ENCODE results near the gene TNFRSF21. TPM values are rescaled to one million over a fixed set of nuclear protein-coding genes. Genes with fewer than 3 reads are reported as not detected.

Gene TNFRSF21
- polyA plus RNA-seq, 1 donor (not counting 4 experiments of a cell fraction or from before 2014, with no cell fraction given): 50.2 TPM

- Histone ChIP-seq H2AFZ (ENCODE audit: control insufficient read depth, low read length) (no peak overlapping the region), H3K4me2 (ENCODE audit: control insufficient read depth, extremely low read depth, insufficient read depth, low read depth, low read length) (no peak overlapping the region), H3K9ac (ENCODE audit: control insufficient read depth, extremely low read depth, insufficient read depth, low read length) (no peak overlapping the region), H4K20me1 (ENCODE audit: control insufficient read depth, extremely low read depth, insufficient read depth, low read length) (no peaks in the 10 kb centered on the region), H3K27ac (ENCODE audit: control insufficient read depth, insufficient read depth, low read length) (no peak overlapping the region), H3K27me3 (ENCODE audit: control insufficient read depth, extremely low read depth, insufficient read depth, low read length) (no peaks in the 10 kb centered on the region), H3K36me3 (ENCODE audit: control insufficient read depth in 2 of 2, extremely low read depth in 1 of 2, insufficient read depth in 2 of 2, low read length in 2 of 2) (no peaks in the 10 kb centered on the region), H3K4me1 (ENCODE audit: control insufficient read depth, extremely low read depth, insufficient read depth, low read length) (no peaks in the 10 kb centered on the region), H3K9me3 (ENCODE audit: control insufficient read depth, low read depth, low read length) (no peaks in the 10 kb centered on the region), H3K79me2 (ENCODE audit: control insufficient read depth, insufficient read depth, low read length) (no peaks in the 10 kb centered on the region), H3K9me1 (ENCODE audit: control insufficient read depth, extremely low read depth, insufficient read depth, low read length) (no peaks in the 10 kb centered on the region), H3K4me3 (ENCODE audit: control insufficient read depth in 2 of 3, extremely low read depth in 1 of 3, insufficient read depth in 2 of 3, low read depth in 1 of 3, low read length in 3 of 3) (no peak overlapping the region)
- no peak for FAIRE-seq
- dilution Hi-C loops (cut with MboI; ENCODE audit: extremely low pct_ligation_motif_present, low sequenced_read_pairs): no loop called here
- TF ChIP-seq EZH2 (IDR thresholded peaks at IDR 0.05; ENCODE audit: low read length) (no peak), CTCF (optimal IDR thresholded peaks at IDR 0.05 in 1 of 3, IDR thresholded peaks at IDR 0.05 in 1 of 3, conservative IDR thresholded peaks at IDR 0.05 in 1 of 3; ENCODE audit: extremely low read depth in 1 of 3, insufficient read depth in 2 of 3, low read length in 3 of 3) (no peak)
- DNase-seq (ENCODE audit: low read depth, low spot score): no peak
These were observed 11.9 kb upstream of the TNFRSF21 start for GRCh38 chr6:47321577-47321976.

- H3K27me3 ChIP-seq (ENCODE audit: control insufficient read depth, extremely low read depth, insufficient read depth, low read length): no peaks in the 10 kb centered on the region
- no peaks in the 10 kb centered on the region for H3K36me3 ChIP-seq (ENCODE audit: control insufficient read depth in 2 of 2, extremely low read depth in 1 of 2, insufficient read depth in 2 of 2, low read length in 2 of 2)
- dilution Hi-C loops (cut with MboI; ENCODE audit: extremely low pct_ligation_motif_present, low sequenced_read_pairs): no loop called here
- no peaks in the 10 kb centered on the region for H3K4me1 ChIP-seq (ENCODE audit: control insufficient read depth, extremely low read depth, insufficient read depth, low read length)
- no peak overlapping the region for H3K27ac ChIP-seq (ENCODE audit: control insufficient read depth, insufficient read depth, low read length)
- H3K4me3 ChIP-seq (ENCODE audit: control insufficient read depth in 2 of 3, extremely low read depth in 1 of 3, insufficient read depth in 2 of 3, low read depth in 1 of 3, low read length in 3 of 3): no peak overlapping the region
- DNase-seq (ENCODE audit: low read depth, low spot score) (no peak), FAIRE-seq (no peak)
- no peak overlapping the region for H3K9ac ChIP-seq (ENCODE audit: control insufficient read depth, extremely low read depth, insufficient read depth, low read length)
- H3K4me2 ChIP-seq (ENCODE audit: control insufficient read depth, extremely low read depth, insufficient read depth, low read depth, low read length): no peak overlapping the region
- no peaks in the 10 kb centered on the region for H4K20me1 ChIP-seq (ENCODE audit: control insufficient read depth, extremely low read depth, insufficient read depth, low read length)
- H2AFZ ChIP-seq (ENCODE audit: control insufficient read depth, low read length): no peak overlapping the region
- TF ChIP-seq CTCF (optimal IDR thresholded peaks at IDR 0.05 in 1 of 3, IDR thresholded peaks at IDR 0.05 in 1 of 3, conservative IDR thresholded peaks at IDR 0.05 in 1 of 3; ENCODE audit: extremely low read depth in 1 of 3, insufficient read depth in 2 of 3, low read length in 3 of 3) (no peak), EZH2 (IDR thresholded peaks at IDR 0.05; ENCODE audit: low read length) (no peak)
- H3K9me1 ChIP-seq (ENCODE audit: control insufficient read depth, extremely low read depth, insufficient read depth, low read length): no peaks in the 10 kb centered on the region
- H3K79me2 ChIP-seq (ENCODE audit: control insufficient read depth, insufficient read depth, low read length): no peaks in the 10 kb centered on the region
- no peaks in the 10 kb centered on the region for H3K9me3 ChIP-seq (ENCODE audit: control insufficient read depth, low read depth, low read length)
These were observed 10.2 kb upstream of the TNFRSF21 start for GRCh38 chr6:47319867-47320266.
